NCI-H146 treated with DMSO at 0.1 percent for 48 hours (cell line): ENCODE results near the gene PIM2.
A peak's percentile ranks its signal among the peaks of the same experiment; 100 is the strongest.

Experiments
- DNase-seq: peaks from one replicate; lab custom pipeline; 2025; ENCODE audit not compliant: unreplicated experiment; lab: John Stamatoyannopoulos, UW

The PIM2 gene

DNA sequence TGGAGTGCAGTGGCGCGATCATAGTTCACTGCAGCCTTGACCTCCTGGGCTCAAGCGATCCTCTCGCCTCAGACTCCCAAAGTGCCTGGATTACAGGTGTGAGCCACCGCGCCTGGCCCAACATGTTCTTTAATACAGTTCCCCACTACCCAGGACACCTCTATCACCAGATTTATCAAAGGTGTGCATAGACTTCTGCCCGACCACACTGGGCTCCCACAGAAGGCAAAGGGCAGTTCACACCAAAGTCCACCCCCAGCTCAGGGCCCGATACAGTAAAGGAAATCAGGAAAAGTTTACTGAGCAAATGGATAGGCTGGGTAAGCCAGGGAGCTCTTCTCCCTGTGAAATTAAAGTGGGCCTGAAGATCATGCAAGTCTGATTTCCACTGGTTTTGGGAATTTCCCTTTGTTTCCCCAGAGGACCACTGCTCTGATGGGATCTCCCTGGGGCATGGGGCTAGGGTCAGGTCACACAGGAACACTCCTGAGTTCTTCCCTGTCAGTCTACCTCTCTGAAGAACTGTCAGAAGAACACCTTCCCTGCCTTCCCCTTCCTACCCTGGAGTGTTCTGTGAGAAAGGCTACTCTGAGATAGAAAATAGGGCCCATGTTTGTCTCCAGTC is 17.7 kb upstream of the PIM2 start:
- no peak for DNase-seq

DNA sequence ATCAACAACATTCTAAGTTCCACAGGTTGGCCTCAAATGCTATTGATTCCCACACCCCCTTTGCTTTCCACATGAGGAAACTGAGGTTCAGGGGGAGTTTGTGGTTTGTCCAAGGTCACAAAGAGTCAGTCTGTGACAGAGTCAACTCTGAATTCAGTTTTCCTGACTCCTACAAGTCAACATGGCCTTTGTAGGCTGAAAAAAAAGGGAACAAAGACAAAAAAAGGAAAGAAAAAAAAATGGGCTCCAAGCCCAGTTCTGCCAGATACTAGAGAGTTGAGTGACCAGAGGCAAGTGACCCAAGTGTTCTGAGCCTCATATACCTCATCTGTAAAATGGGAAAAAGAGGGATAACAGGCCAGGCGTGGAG is 16.5 kb upstream of the PIM2 start:
- no peak for DNase-seq

GRCh38 chrX:48934581-48935300 is 15.9 kb upstream of the PIM2 start:
- DNase-seq: no peak

DNA sequence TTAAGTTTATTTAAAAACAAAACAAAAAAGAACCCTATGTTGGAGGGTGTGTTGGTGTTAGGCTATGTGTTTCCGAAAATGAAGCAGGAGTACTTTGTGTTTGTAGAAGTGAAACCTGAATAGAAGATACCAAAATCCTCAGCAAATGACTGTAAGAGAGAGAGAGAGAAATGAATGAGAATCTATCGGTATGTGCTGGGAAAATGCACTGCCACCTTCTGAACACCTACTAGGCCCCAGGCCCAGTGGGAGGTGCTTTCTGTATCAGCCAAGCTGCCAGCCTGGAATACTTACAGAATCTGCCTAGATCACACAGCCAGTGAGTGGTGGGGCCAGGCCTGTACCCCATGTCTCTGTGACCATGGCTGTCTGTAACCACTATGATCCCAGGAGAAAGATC is 14.9 kb upstream of the PIM2 start:
- no peak for DNase-seq

DNA sequence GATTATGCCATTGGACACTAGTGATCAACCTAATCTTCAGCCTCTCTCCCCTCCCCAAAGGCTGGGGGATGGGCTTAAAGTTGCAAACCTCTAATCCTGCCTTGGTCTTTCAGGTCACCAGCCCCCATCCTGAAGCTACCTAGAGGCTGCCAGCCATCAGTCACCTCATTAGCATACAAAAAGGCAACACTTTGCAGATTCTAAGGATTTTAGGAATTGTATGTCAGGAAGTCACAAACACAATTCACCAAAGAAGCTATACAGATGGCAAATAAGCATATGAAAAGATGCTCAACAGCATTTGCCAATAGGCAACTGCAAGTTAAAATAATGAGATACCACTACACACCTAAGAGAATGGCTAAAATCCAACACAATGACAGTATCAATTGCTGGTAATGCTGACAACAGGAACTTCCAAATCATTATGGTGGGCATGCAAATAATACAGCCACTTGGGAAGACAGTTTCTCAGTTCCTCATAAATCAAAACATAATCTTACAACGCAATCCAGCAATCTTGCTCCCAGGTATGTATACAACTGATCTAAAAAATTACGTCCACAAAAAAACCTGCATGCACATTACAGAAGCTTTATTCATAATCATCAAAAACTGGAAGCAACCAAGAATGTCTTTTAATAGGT is 9.0 kb upstream of the PIM2 start:
- no peak for DNase-seq

- no peak for DNase-seq
Measured at GRCh38 chrX:48927123-48927522, 8.3 kb upstream of the PIM2 start.

GRCh38 chrX:48924270-48924669 is 5.4 kb upstream of the PIM2 start:
- no peak for DNase-seq

DNA sequence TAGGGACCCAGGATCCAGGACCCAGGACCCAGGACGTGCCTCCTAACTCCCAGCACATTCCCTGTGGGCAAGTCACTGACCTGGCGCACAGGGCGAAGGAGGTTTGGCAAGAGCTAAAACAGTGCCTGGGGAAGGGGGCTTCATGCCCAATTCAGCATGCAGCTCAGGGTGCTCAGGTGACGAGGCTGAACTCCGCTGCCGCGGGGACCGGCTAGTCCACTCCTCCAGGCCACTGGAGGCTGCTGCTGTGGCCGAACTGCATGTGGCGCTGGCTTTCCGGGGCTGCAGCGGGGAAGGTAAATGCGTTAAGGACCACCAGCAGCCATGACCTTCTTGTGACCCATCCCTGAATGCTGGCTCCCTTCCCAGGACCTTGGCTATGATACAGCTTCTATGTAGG is 4.9 kb upstream of the PIM2 start:
- no peak for DNase-seq

- no peak for DNase-seq
Measured at GRCh38 chrX:48920718-48921104, 1.9 kb upstream of the PIM2 start.

- DNase-seq: no peak
Measured at GRCh38 chrX:48919947-48920717, 1.3 kb upstream of the PIM2 start.

GRCh38 chrX:48919360-48919841 is 577 bp upstream of the PIM2 start:
- DNase-seq: no peak

GRCh38 chrX:48918301-48918642 is 552 bp downstream of the PIM2 start:
- no peak for DNase-seq

DNA sequence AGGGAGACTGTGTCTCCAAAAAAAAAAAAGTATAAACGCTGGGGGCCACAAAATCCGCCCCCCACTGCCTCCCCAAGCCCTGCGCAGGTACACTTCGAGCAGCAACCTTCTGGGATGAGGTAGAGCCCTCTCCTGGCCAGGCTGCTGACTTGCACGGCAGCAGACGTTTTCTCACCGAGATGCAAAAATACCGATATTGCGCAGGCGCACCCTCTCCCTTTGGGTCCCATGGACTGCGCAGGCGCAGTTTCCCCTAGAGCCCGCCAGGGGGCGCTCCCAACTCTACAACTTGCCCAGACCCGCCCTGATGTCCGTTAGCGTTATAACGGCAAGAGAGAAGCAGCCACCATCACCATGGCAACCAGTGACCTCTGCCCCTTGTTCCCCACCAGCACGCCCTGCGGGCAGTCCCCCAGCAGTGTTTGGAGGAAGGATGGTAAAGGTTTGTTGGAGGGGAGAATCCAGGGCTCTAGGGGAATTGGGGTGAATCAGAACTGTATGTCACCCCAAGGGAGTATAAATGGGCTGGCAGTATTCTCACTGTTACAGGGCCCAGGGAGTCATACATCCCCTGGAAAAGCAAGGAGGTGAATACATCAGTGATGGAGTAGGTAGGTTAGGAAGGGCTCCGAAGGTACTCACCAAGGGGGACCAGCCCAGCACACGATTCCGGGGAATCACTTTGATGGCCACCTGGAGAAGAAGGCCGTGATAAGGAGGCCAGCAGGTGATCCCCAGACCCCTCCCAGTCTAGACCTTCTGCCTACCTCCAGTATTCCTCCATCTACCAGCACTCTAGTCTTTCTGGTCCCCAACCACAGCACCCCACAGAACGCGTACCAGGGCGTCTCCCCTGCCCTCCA is 1.5 kb downstream of the PIM2 start:
- DNase-seq: peak; percentile 87

DNA sequence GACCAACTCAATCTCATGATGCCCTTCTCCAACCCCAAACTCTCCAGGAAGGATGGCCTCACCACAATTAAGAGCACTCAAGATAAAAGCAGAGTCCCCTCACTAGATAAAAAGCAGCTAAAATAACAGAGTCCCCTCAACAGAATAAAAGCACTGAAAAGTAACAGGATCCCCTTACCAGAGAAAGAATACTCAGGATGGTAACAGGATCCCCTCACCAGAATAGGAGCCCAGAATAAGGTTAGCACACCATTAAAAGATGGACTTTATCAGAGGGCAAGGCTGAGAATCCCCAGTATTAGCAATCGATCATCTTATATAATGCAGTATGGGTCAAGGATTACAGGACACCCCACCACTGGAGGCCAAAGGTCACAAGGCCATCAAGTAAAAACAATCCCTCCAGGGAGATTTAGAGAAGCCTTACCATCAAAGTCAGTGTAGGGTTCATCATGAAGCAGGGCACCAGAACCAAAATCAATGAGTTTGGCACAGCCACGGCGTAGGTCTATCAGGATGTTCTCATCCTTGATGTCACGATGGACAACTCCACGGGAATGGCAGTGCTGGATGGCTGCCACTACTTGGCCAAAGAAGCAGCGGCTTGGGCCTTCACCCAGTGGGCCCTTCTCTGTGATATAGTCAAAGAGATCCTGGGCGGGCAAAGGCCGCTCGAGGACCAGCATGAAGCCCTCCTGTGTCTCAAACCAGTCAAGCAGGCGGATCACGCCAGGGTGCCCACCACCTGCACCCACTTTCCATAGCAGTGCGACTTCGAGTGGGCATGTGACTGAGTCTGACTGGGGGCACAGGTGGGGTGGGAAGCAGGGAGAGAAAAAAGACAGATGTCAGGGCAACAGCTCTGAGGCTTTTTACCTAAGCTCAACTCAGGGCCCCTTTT is 4.0 kb downstream of the PIM2 start:
- no peak for DNase-seq

- no peak for DNase-seq
Measured at GRCh38 chrX:48913605-48914366, 5.0 kb downstream of the PIM2 start.

DNA sequence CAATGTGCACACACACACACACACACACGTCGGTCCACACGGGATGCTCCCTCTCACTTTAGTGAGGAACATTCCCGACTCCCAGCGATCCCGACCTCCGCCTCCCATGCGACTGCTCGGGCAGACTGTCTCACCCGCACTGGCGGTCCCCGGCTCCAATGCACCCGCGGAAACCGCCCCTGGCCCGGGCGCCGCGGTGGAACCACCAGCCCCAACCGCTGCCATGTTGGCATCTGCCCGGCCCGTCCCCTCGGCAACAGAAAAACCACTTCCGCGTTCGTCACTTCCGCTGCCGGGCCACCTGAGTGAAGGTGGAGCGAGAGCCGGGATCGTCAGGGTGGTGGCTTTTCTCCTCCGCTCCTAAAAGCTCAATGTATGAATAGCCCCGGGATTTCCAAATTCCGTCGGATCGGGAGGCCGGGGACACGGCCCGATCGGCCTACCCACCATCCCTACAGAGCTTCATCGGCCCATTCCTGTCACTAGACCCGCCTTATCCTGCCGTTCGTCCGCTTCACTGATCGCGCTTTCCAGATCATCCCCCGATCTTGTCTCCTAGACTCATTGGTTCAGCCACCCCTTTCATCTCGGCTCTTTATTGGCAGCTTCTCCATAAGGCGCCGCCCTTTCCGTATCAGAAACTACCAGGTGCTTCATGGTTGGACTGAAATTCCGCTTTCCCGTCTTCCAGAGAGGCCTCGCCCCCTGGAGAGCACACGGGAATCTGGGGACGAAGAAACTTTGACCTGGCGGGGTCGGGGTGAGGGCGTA is 7.2 kb downstream of the PIM2 start, which contains the start of gene SLC35A2:
TSS of gene SLC35A2 (minus strand) at position 235 of the 771 bp plus-strand sequence. CDS start at position 225, 10 bp downstream.
- DNase-seq: peak; percentile 77

DNA sequence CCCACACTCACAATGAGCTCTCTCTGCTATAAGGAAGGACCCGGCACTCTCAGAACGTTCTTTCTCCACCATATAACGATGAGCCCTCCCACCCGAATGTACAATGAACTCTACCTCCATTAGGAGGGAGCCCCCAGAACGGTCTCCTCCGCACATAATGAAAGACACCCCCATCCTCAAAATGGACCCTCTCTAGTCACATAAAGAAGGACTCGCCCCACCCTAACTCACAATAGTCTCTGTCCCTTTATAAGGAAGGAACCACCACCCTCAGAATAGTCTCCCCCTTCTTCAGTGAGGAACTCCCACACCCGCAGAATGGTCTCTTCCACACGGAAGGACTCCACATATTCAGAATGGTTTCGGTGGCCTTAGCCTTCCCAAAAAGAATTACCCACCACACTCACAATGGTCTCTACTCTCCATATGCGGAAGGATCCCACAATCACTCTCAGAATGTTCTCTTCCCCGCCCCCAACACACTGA is 7.9 kb downstream of the PIM2 start:
- no peak for DNase-seq

- DNase-seq: no peak
Measured at GRCh38 chrX:48909703-48910294, 9.0 kb downstream of the PIM2 start.
